K562 (cell line): ENCODE data around the gene OPRL1. TPM values are rescaled to one million over a fixed set of nuclear protein-coding genes. Genes with fewer than 3 reads are reported as not detected.

ENCODE experiments used
- ATAC-seq: fragments of 200-7000 bp; cut with Tn5 transposase; 3 replicates; pipeline ENCODE4 v1.9.1; 2020; ENCODE audit warnings: moderate library complexity
- BruUV-seq: library from RNA; stranded (reverse); fragments of 400-500 nt; replicated peaks from 2 replicates; lab custom pipeline; 2021; lab: Mats Ljungman, UMichigan
- CTCF ChIA-PET: fragments of 300-600 bp; formaldehyde crosslinking; extraction: SDS; loops from one replicate; lab custom pipeline; 2021; ENCODE audit warnings: low intra/inter-chr PET ratio; lab: Yijun Ruan, JAX
- POLR2A ChIA-PET: fragments of 300-600, 350-650 bp; sonication (Branson Sonifier 250); formaldehyde crosslinking; extraction: SDS; loops from one replicate; lab custom pipeline; 2021; ENCODE audit warnings: antibody characterized with exemption, inconsistent platforms; lab: Yijun Ruan, JAX
- DNase-seq, 4 experiments: peaks; one replicate each; pipeline versions ENCODE4 v3.0.0 to v3.0.0-alpha.2; 2011 to 2018; ENCODE audit warnings: low spot score in 3 of 4, mixed read lengths in 3 of 4; ENCODE audit errors: extremely low read depth in 1 of 4
- FAIRE-seq: peaks from 2 replicates; lab custom pipeline; 2011; peaks lifted over from hg19 to GRCh38; lab: Jason Lieb, UNC
- H2AFZ ChIP-seq: 2 replicates; pipeline ENCODE4 v1.6.0; 2011; ENCODE audit warnings: low read depth, low read length, control low read depth, inconsistent platforms
- H3K27ac ChIP-seq: fragments of 200-600 bp; 3 replicates; pipeline ENCODE4 v1.8.0; 2011; ENCODE audit warnings: low read depth, mild to moderate bottlenecking, control low read depth, inconsistent platforms, low read length, moderate library complexity, mixed read lengths; ENCODE audit errors: extremely low read depth
- H3K27me3 ChIP-seq, 2 experiments: fragments of 300-600 bp in 1 of 2; 2 replicates in 1 of 2; 3 replicates in 1 of 2; pipeline versions ENCODE4 v1.6.0 to v1.8.0; 2011; ENCODE audit warnings: inconsistent platforms in 2 of 2, low read length in 2 of 2, mild to moderate bottlenecking in 1 of 2, mixed read lengths in 1 of 2, moderate library complexity in 1 of 2; ENCODE audit not compliant: control insufficient read depth in 2 of 2, insufficient read depth in 2 of 2
- H3K36me3 ChIP-seq: fragments of 300-600 bp; 3 replicates; pipeline ENCODE4 v1.8.0; 2011; ENCODE audit warnings: mild to moderate bottlenecking, low read length, inconsistent platforms; ENCODE audit not compliant: control insufficient read depth, insufficient read depth
- H3K4me1 ChIP-seq, 2 experiments: fragments of 200-600 bp in 1 of 2; replicated peaks in 1 of 2; 2 replicates in 1 of 2; 3 replicates in 1 of 2; pipeline versions ENCODE4 v1.5.1 to v1.8.0; 2011; ENCODE audit warnings: inconsistent platforms in 2 of 2, low read length in 2 of 2, mild to moderate bottlenecking in 1 of 2, mixed read lengths in 1 of 2, moderate library complexity in 1 of 2; ENCODE audit not compliant: control insufficient read depth in 2 of 2, insufficient read depth in 2 of 2
- H3K4me2 ChIP-seq: 2 replicates; pipeline ENCODE4 v1.6.1; 2011; ENCODE audit warnings: low read length, control low read depth, inconsistent platforms, mixed read lengths; ENCODE audit not compliant: insufficient read depth
- H3K4me3 ChIP-seq: fragments of 200-600 bp; sonication (generic), shearing (Covaris generic); 2 replicates; pipeline ENCODE4 v1.5.1; 2016; ENCODE audit warnings: control low read depth, inconsistent platforms
- H3K79me2 ChIP-seq: fragments of 200-600 bp; 3 replicates; pipeline ENCODE4 v1.8.0; 2011; ENCODE audit warnings: low read length, inconsistent platforms; ENCODE audit not compliant: control insufficient read depth, insufficient read depth
- H3K9ac ChIP-seq, 2 experiments: 2 replicates each; pipeline versions ENCODE4 v1.6.0 to v1.6.1; 2011; ENCODE audit warnings: low read depth in 2 of 2, low read length in 2 of 2, control low read depth in 1 of 2, inconsistent platforms in 1 of 2, mild to moderate bottlenecking in 1 of 2, mixed read lengths in 1 of 2; ENCODE audit not compliant: insufficient read depth in 1 of 2
- H3K9me1 ChIP-seq: one replicate; pipeline ENCODE4 v1.6.0; 2011; ENCODE audit warnings: inconsistent platforms, mild to moderate bottlenecking, low read length, moderate library complexity; ENCODE audit not compliant: control insufficient read depth, insufficient read depth
- H3K9me3 ChIP-seq: replicated peaks from 2 replicates; pipeline ENCODE4 v1.5.1; 2011; ENCODE audit warnings: low read depth, low read length, inconsistent platforms; ENCODE audit not compliant: control insufficient read depth, insufficient read depth
- H4K20me1 ChIP-seq: replicated peaks from 2 replicates; pipeline ENCODE4 v1.6.1; 2011; ENCODE audit warnings: low read length, inconsistent platforms, mixed read lengths; ENCODE audit not compliant: control insufficient read depth, insufficient read depth
- ARNT ChIP-seq, 2 experiments: fragments of 450-650 bp; IDR thresholded peaks; 2 replicates each; pipeline ENCODE4 v1.6.1; 2016; ENCODE audit warnings: mild to moderate bottlenecking in 1 of 2
- HMGN3 ChIP-seq: IDR thresholded peaks from 2 replicates; pipeline ENCODE4 v1.6.1; 2011; ENCODE audit warnings: borderline replicate concordance, low read depth, mild to moderate bottlenecking, mixed read lengths, low read length; ENCODE audit not compliant: insufficient read length; ENCODE audit errors: extremely low read depth
- KAT2B ChIP-seq: IDR thresholded peaks from one replicate; pipeline ENCODE4 v1.6.1; 2012; ENCODE audit warnings: low read depth, mild to moderate bottlenecking, control low read depth, inconsistent platforms, low read length, moderate library complexity
- MLLT1 ChIP-seq, 2 experiments: fragments of 450-650 bp; IDR thresholded peaks; 2 replicates each; pipeline ENCODE4 v1.6.1; 2016
- MLX ChIP-seq, 2 experiments: fragments of 450-650 bp in 1 of 2; sonication (generic) in 1 of 2; formaldehyde crosslinking; conservative IDR thresholded peaks; 2 replicates each; pipeline versions ENCODE4 v1.4.0 to v1.8.1; 2020 to 2022; ENCODE audit warnings: mild to moderate bottlenecking in 1 of 2, missing genetic modification reagents in 1 of 2
- RERE ChIP-seq: sonication (generic); formaldehyde crosslinking; IDR thresholded peaks from 2 replicates; pipeline ENCODE4 v1.8.0; 2023; ENCODE audit warnings: missing genetic modification reagents, mild to moderate bottlenecking, borderline replicate concordance
- ZC3H11A ChIP-seq: IDR thresholded peaks from 2 replicates; pipeline ENCODE4 v1.6.1; 2012; ENCODE audit warnings: low read depth, low read length, improper control_type of control experiment
- ZNF184 ChIP-seq: sonication (generic); formaldehyde crosslinking; IDR thresholded peaks from 2 replicates; pipeline ENCODE4 v1.5.0; 2020; ENCODE audit warnings: missing genetic modification reagents
- WGBS: fragments of 100-300 bp; shearing (Covaris generic); methylation state at CpG from one replicate; pipeline ENCODE4 v1.1.6; 2016; ENCODE audit warnings: low coverage, mixed read lengths; ENCODE audit not compliant: insufficient coverage; ENCODE audit errors: missing lambda C conversion rate; 5-methylcytosine and 5-hydroxymethylcytosine counted together
- in situ Hi-C: fragments of 300-500 bp; cut with MboI; formaldehyde crosslinking; loops from 4 replicates; pipeline ENCODE4 v1.15.0; 2018; ENCODE audit warnings: inconsistent platforms, mixed read lengths
- intact Hi-C: fragments of 100-400 bp; cut with micrococcal nuclease; formaldehyde crosslinking; loops from 2 replicates; pipeline ENCODE4 v1.14.2; 2022
- polyA plus RNA-seq, 8 experiments: library from polyadenylated mRNA; depleted of rRNA in 4 of 8; stranded (reverse) in 5 of 8; unstranded in 3 of 8; fragments of >200 nt; fragmentation: Nextera tagmentation in 2 of 8; fragmentation: Illumina TruSeq in 1 of 8; extraction: Ambion mirVana in 2 of 8; extraction: Trizol in 1 of 8; gene quantifications; 2 replicates each; pipeline versions ENCODE4 v1.2.1 to v1.2.3, GENCODE V29; 2011 to 2014; ENCODE audit warnings: inconsistent platforms in 1 of 8, missing spikeins in 1 of 8
- total RNA-seq, 7 experiments: library from RNA; depleted of rRNA in 6 of 7; stranded (reverse); fragments of >200 nt in 6 of 7; fragmentation: Illumina TruSeq in 2 of 7; extraction: Trizol in 2 of 7; gene quantifications; 2 replicates each; pipeline versions ENCODE4 v1.2.1 to v1.2.3, GENCODE V29; 2011 to 2021; ENCODE audit warnings: low replicate concordance in 1 of 7

Gene OPRL1
- total and polyA plus RNA-seq, 9 of the 15 experiments (the other 6 are each of a cell fraction or from before 2014, with no cell fraction given), result 0.06 to 0.33 (median 0.11) TPM; not detected in 2

GRCh38 chr20:64119681-64120341 is 39.9 kb downstream of the OPRL1 start (continued):
- TF ChIP-seq ZNF184 (CRISPR knock-in tag) (no peak), RERE (CRISPR knock-in tag) (no peak), ARNT (IDR thresholded peaks at IDR 0.05) (no peak)

- H3K4me3 ChIP-seq, result no peak overlapping the region
- H3K4me2 ChIP-seq, result no peak overlapping the region
- no peak overlapping the region for H3K27ac ChIP-seq
- ATAC-seq, result no peak
- H2AFZ ChIP-seq, result no peak overlapping the region
- in situ Hi-C loops, result no loop called here
- H3K79me2 ChIP-seq, result no peaks in the 10 kb centered on the region
- FAIRE-seq, result no peak
- peaks cover 3 to 13% of the 10 kb centered on the region in 2 experiments; a peak in 2 of 5 replicates for H3K4me1 ChIP-seq
- peaks cover 0 to 14% of the 10 kb centered on the region in 2 experiments; a peak in 2 of 5 replicates for H3K27me3 ChIP-seq
- no peak overlapping the region for H3K9ac ChIP-seq
- TF ChIP-seq ZC3H11A (no peak), KAT2B (no peak), MLLT1 (IDR thresholded peaks at IDR 0.05) (no peak), MLX (CRISPR knock-in tag; conservative IDR thresholded peaks at IDR 0.05) (no peak), HMGN3 (no peak)
- TF ChIP-seq, all 486 proteins: peak for 0
- CTCF ChIA-PET, result interaction anchor here (2.3 kb wide), 1 partner anchor 39 kb away, joined by 14 read pairs; the partner anchor contains the start of gene LKAAEAR1
- POLR2A ChIA-PET, result interaction anchor here (0.6 to 1.2 kb wide), 2 partner anchors 17 to 19 kb away, joined by 3 read pairs; no protein-coding TSS in a partner anchor
- 13% methylated on average over 12 of the region's 12 CpGs for WGBS
- peaks cover under 1% of the 10 kb centered on the region; the same call in 1 of the 2 replicates for H4K20me1 ChIP-seq
- H3K9me1 ChIP-seq, result no peaks in the 10 kb centered on the region
- H3K9me3 ChIP-seq, result no peaks in the 10 kb centered on the region
- no peaks in the 10 kb centered on the region for H3K36me3 ChIP-seq
- no TSS peak for BruUV-seq
- no peak for DNase-seq
- intact Hi-C loops, result loop anchor here (5.0 kb wide), 1 partner anchor 84 kb away; the partner anchor contains the start of gene C20orf204
These were observed 41.7 kb downstream of the OPRL1 start for GRCh38 chr20:64121586-64121985.
